Caki2 (cell line): ENCODE results near the gene PRDM11. TPM values are rescaled to one million over a fixed set of nuclear protein-coding genes. Genes with fewer than 3 reads are reported as not detected.
"Not testable (repeated sequence)": the region's sequence is repeated elsewhere in the genome, so short reads cannot be mapped to it uniquely, and the experiment has no call there.

ENCODE experiments used
- DNase-seq: peaks from one replicate; pipeline ENCODE4 v3.0.0-alpha.2; 2015; ENCODE audit warnings: low read depth
- in situ Hi-C: cut with HindIII; loops from 2 replicates; pipeline ENCODE4 v1.10.0; 2016; ENCODE audit warnings: low sequenced_read_pairs, low pct_unique_long_range_greater_than_20kb, mixed read lengths
- total RNA-seq: library from RNA; depleted of rRNA; stranded (reverse); fragments of >200 nt; shearing (Covaris generic); gene quantifications from 2 replicates; pipeline ENCODE4 v1.2.3, GENCODE V29; 2014; ENCODE audit warnings: low replicate concordance

The PRDM11 gene
- total RNA-seq, 1 experiment from 2014 or later, result 6.0 TPM

DNA sequence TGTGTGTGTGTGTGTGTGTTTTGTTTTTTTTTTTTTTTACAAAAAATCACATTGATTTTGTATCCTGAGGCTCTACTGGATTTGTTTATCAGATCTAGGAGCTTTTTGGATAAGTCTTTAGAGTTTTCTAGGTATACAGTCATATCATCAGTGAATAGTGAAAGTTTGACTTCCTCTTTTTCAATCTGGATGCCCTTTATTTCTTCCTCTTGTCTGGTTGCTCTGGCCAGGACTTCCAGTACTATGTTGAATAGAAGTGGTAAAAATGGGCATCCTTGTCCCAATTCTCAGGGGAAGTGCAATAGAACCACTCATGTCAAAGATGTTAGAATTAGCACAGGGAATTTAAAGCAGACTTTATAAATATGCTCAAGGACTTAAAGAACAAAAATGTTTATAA lies 32.6 kb upstream of the PRDM11 start:
- in situ Hi-C loops, result loop anchor here (25.0 kb wide), 1 partner anchor 177 kb away; no protein-coding TSS in a partner anchor
- no peak for DNase-seq

GRCh38 chr11:45127836-45128235 lies 18.6 kb upstream of the PRDM11 start:
- in situ Hi-C loops, DNase-seq: not testable (repeated sequence)

GRCh38 chr11:45133878-45134277 lies 12.6 kb upstream of the PRDM11 start:
- no peak for DNase-seq
- in situ Hi-C loops, result no loop called here

- in situ Hi-C loops, result no loop called here
- no peak for DNase-seq
These were observed 5.3 kb upstream of the PRDM11 start for GRCh38 chr11:45141171-45141570.

DNA sequence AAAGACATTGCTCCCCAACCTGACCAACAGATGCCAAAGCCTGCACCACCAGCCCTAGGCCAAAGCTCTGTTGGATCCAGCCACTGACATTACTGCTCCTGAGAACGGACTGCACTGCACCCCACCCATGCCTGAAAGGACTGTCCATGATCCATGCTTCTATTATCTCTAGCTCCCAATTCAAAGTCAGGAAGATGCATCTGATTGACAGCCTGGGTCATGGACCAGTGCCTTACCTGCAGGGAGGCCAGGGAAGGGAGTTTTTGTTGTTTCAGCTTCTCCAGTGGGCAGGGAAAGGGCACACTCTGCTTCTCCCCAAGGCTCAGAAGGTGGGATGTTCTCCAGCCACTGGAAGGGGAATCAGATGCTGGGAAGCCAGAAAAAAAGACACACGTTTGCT lies 4.8 kb upstream of the PRDM11 start:
- no peak for DNase-seq

DNA sequence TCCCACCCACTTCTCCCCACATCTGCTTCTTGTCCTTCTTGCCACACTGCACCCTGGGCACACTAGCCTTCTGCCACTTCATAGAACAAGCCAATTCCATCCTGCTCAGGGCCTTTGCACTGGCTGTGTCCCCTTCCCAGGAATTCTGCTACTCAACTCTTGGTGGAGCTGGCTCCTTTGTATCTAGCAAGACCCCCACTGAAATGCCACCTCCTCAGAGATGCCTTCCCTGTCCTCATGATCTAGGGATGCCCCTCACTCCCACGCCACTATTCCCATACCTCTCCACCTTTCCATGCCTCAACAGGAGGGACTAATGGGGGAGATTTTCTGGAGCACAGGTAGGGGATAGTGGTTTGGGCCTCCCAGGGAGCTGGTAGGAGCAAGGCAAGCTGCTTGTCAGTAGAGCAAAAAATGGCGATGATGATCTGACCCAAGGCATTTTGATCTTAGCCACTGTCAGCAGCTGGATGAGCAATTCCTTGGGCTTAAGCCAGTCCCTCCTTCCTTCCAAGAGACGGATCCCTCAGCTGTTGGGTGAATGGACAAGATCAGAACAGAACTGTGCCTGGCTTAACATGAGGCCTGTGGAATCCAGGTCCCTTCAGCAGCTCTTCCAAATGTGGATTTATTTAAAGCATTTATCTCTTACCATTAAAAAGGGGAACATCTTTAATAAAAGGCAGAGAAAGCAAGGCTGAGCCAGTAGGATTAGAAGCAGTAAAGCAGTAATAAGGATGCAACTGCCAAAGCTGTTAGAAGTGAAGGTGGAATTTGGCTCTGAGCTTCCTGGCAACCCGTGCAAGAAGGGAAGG lies 4.0 kb upstream of the PRDM11 start:
- no peak for DNase-seq
- in situ Hi-C loops, result no loop called here

More for the DNA sequence above, 4.8 kb upstream of the PRDM11 start:
- in situ Hi-C loops, result no loop called here

DNA sequence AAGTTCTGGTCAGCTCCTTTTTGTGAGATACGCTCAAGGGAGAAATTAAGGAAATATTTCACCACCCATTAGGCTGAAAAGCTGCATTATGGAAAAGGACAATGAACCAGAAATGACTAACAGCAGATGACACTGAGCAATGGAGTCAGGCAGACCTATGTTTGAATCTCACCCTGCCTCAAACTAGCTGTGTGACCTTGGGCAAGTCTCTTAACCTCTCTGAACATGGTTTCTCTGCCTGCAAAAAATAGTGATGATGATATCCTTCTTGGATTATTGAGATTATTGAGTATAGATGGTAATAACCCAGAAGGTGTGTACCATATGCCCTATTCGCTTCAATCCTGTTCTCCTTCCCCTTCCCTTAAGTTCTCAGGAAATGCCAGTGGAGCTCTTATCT lies 2.9 kb upstream of the PRDM11 start:
- DNase-seq, result no peak
- in situ Hi-C loops, result no loop called here

DNA sequence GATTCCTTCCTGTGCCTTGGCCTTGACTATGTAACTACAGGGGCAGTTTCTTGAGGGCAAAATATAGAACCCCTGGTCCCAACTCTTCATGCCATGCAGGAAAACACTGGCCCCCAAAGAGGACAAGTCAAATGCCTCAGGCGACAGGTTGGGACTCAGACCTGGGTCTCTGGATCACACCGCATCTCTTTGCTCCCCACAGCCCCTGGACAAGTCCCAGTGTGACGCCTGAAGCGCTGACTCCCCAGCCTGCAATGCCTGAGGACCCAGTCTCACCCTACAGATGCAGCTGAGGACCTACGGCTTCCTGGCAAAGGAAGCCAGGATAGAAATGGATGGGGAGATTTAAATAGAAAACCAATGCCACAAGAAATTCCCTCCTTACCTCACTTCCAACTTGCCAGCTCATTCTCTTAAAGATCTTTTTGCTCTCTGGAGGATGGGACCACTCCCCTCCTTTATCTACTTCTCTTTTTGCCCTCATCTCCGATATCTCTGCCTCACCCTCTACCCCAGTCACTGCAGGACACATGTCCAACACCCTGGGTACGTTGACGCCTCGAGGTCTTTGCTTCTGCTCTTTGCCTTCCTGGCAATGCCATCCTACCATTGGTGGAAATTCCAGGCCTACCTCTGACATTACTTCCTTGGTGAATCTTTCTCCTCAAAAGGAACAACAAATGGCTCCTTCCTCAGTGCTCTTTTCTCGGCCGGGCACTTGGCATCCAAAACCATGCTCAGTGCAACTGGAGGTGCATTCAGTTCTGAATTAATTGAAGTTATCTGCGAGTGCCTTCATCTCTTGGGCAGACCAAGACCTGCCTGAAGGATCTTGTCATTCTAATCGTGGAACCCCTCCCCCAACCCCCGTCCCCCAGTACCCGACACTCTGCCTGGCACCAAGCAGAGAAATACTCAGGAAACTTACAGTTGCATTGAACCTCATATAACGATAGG lies 2.0 kb upstream of the PRDM11 start:
- in situ Hi-C loops, result no loop called here
- DNase-seq, result no peak

GRCh38 chr11:45145083-45145378 lies 1.4 kb upstream of the PRDM11 start:
- in situ Hi-C loops, result no loop called here
- DNase-seq, result no peak

GRCh38 chr11:45145379-45146071 lies 914 bp upstream of the PRDM11 start:
- in situ Hi-C loops, result no loop called here
- no peak for DNase-seq

DNA sequence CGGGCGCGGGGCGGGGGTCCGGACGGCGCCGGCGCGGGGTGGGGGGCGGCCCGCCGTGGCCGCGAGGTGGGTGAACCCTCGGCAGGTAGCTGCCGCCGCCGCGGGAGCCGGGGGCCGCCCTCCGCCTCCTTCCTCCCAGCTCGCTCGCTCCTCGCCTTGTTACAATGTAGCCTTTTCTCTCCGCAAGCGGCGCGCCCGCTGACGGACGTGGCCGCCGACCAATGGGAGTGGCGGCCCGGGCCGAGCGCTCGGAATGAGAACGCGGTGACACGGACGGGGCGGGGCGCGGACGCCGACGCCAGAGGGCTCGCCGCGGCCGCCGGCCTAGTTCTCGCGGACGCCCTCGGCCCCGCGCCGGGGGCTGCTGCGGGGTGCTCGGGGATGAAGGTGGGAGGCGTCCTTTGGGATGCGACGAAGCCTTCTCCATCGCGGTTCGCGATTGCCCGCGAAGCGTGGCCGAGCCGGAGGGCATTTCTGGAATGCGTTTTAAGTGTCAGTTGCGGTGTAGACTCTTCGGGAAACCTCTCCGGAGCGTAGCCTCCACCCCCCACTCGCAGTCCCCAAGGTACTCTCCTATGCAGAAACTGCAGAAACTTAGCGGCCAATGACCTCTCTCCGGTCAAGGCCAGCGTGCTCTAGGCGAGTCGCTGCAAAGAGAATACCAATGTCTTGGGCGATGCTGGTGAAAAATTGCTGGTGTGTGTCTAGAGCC lies 734 bp downstream of the PRDM11 start:
- peak; percentile 94 for DNase-seq
- in situ Hi-C loops, result no loop called here

DNA sequence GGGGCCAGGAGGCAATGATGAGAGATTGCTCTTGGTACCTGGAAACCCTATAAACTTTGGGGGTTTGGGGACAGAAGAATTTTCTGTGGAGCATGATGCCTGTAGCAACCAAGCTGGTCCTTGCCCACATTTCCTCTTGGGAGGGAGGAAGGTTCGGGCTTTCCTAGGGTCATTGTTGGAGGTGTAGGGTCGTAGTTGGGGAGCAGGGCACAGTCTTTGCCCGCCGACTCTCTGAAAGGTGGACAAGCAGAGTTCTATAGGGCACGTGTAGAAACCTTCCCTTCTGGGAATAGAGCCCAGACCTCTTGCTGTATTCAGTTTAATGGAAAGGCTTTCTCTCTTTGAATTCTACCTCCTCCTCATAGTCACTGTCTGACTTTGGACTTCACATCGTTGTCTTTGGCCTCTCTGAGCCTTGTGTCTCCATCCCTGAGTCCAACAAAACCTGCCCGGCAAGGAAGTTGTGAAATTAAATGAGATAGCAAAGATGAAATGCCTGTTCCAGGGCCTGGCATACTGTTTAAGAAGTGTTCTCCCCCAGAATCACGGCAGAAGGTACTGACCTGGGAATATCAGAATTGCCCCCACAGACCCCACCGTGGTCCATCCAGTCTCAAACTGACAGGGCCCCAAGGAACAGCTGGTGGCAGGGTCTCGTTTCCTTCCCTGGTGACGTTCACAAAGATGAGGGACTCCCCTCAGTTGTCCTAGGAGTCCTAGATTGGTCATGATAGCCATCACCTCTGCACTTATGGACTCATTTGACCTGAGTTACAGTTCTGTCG lies 1.6 kb downstream of the PRDM11 start:
- no peak for DNase-seq
- in situ Hi-C loops, result no loop called here

DNA sequence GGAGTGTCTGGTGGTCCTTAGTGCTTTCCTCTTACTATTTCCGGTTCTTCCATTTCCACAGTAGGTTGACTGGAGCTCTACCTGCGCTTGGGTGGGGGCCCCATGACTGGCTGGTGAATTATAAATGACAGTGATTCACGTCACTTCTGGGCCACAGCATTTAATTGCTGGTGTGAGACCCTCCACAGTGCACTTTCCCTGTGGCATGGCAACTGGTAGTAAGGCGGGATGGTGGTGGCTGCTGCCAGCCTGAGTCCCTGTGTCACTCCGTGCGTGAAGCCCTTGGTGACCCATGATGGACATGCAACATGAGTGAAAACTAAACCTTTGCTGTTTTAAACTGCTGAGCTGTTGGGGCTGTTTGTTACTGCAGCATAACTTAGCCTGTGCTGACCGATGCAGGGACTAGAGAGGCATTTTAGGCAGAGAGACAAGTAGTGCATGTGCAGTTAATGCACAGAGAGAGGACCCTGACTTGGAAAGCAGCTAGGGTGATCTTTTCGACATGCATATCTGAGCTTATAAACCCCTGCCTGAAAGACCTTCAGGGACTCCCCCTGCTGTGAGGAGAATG lies 3.1 kb downstream of the PRDM11 start:
- no peak for DNase-seq
- in situ Hi-C loops, result no loop called here

- in situ Hi-C loops, result no loop called here
- no peak for DNase-seq
These were observed 3.9 kb downstream of the PRDM11 start for GRCh38 chr11:45150301-45150700.

GRCh38 chr11:45150943-45151342 lies 4.5 kb downstream of the PRDM11 start:
- in situ Hi-C loops, result no loop called here
- no peak for DNase-seq

DNA sequence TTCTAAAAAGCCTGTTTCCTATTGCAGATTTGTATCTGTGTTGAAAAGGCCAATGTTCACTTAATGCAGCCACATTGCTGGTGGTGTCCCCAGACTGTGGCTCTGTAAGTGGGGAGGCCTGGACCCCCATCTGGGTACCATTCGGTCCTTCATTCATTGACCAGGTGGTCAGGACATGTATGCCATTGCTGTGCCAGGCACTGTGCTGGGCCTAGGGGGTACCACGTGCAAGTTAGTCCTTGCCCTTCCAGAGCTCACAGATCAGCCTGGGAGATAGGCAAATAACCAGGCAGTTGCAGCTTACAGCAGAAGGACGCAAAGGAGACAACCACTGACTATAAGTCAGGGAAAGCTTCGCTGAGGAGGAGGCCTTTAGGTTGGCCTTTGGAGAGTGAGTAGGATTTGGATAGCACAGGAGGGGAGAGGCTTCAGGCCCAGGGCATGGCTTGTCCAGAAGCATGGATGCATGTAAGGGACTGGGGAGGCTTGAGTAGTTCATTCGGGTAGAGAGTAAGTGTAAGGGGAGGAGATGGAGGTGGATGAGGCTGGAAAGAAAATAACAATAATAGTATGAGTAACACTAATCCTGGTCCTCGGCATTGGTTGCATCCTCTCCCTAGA lies 5.0 kb downstream of the PRDM11 start:
- no peak for DNase-seq

More for the DNA sequence above, 5.0 kb downstream of the PRDM11 start:
- in situ Hi-C loops, result no loop called here
